ENCODE measurements around the gene SAP30. TPM values are rescaled to one million over a fixed set of nuclear protein-coding genes. Genes with fewer than 3 reads are reported as not detected.

SAP30 gene
- total and polyA plus RNA-seq, 2 experiments from 2014 or later, result 5.3 to 6.1 TPM

DNA sequence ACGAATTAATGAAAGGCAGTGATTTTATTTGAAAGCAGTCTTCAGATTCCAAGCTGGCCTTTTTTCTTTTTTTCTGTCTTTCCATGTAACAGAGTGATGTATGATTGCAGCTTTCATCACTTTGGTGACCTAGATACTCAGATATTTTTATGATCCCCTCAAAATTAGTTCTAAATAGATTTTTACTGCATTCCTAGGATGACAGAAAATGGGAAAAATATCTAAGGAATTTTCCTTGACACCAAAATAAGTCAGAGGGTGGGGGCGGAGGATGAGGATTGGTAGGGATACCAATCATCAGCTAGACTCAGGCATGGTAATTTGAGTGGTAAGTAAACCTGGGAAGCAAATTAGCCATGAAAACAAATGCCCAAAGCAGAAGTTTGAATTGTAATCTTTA, 24.7 kb upstream of the SAP30 start:
- Histone ChIP-seq H3K9me2 (ENCODE audit: insufficient read depth) (no peaks in the 10 kb centered on the region), H3K4me2 (ENCODE audit: unreplicated experiment) (peak overlapping the region; percentile 58), H3K4me1 (ENCODE audit: insufficient read depth) (peaks cover 20% of the 10 kb centered on the region), H3K27me3 (replicated peaks; ENCODE audit: insufficient read depth) (peaks cover 10% of the 10 kb centered on the region; the same call in 1 of the 2 replicates), H2AFZ (no peak overlapping the region), H3F3A (ENCODE audit: insufficient read depth) (peaks cover 17% of the 10 kb centered on the region), H4K20me1 (ENCODE audit: insufficient read depth) (no peaks in the 10 kb centered on the region), H3K4me3 (peak overlapping the region; percentile 30; the same call in 1 of the 2 replicates), H3K27ac (no peak overlapping the region), H3K36me3 (ENCODE audit: low read depth) (no peaks in the 10 kb centered on the region), H3K79me2 (ENCODE audit: insufficient read depth) (no peaks in the 10 kb centered on the region), H3K9ac (no peak overlapping the region), H3K9me3 (ENCODE audit: low read depth) (no peaks in the 10 kb centered on the region)
- TF ChIP-seq EZH2phosphoT487 (IDR thresholded peaks at IDR 0.05; ENCODE audit: insufficient read depth, low read depth), result peak; percentile 79; the same call in 1 of the 2 replicates
- no peak for TF ChIP-seq EZH2 (IDR thresholded peaks at IDR 0.05; ENCODE audit: insufficient read depth, poor library complexity, severe bottlenecking)
- in situ Hi-C loops (cut with MboI), result no loop called here
- peak; percentile 48 for DNase-seq
- 10 to 19% methylated on average over 2 of the region's 2 CpGs for WGBS, 2 experiments (ENCODE audit: low coverage in 1 of 2, low lambda C conversion rate in 2 of 2, missing lambda C conversion rate in 2 of 2)

DNA sequence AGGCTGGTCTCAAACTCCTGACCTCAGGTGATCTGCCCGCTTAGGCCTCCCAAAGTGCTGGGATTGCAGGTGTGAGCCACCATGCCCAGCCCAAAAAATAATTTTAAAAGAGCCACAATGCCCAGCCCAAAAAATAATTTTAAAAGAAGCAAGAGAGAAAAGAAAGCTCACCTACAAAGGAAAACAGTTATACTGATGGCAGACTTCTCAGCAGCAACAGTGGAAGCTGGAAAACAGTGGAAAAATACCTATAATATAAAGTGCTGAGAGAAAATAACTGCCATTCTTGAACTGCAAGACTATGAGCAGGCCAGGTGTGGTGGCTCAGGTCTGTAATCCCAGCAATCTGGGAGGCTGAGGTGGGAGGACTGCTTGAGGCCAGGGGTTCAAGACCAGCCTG, 23.3 kb upstream of the SAP30 start:
- Histone ChIP-seq H3K27ac (no peak overlapping the region), H3K9me3 (ENCODE audit: low read depth) (no peaks in the 10 kb centered on the region), H3K79me2 (ENCODE audit: insufficient read depth) (no peaks in the 10 kb centered on the region), H3K9me2 (ENCODE audit: insufficient read depth) (no peaks in the 10 kb centered on the region), H3K36me3 (ENCODE audit: low read depth) (no peaks in the 10 kb centered on the region), H3K4me3 (no peak overlapping the region), H3F3A (ENCODE audit: insufficient read depth) (peaks cover 17% of the 10 kb centered on the region), H3K9ac (no peak overlapping the region), H2AFZ (no peak overlapping the region), H3K27me3 (replicated peaks; ENCODE audit: insufficient read depth) (peaks cover 10% of the 10 kb centered on the region; the same call in 1 of the 2 replicates), H3K4me1 (ENCODE audit: insufficient read depth) (peaks cover 20% of the 10 kb centered on the region), H3K4me2 (ENCODE audit: unreplicated experiment) (no peak overlapping the region), H4K20me1 (ENCODE audit: insufficient read depth) (no peaks in the 10 kb centered on the region)
- DNase-seq, result no peak
- in situ Hi-C loops (cut with MboI), result no loop called here
- TF ChIP-seq EZH2 (IDR thresholded peaks at IDR 0.05; ENCODE audit: insufficient read depth, poor library complexity, severe bottlenecking) (no peak), EZH2phosphoT487 (IDR thresholded peaks at IDR 0.05; ENCODE audit: insufficient read depth, low read depth) (no peak)
- 85 to 97% methylated on average over 1 of the region's 1 CpG for whole genome bisulfite sequencing, 2 experiments (ENCODE audit: low coverage in 1 of 2, low lambda C conversion rate in 2 of 2, missing lambda C conversion rate in 2 of 2)

DNA sequence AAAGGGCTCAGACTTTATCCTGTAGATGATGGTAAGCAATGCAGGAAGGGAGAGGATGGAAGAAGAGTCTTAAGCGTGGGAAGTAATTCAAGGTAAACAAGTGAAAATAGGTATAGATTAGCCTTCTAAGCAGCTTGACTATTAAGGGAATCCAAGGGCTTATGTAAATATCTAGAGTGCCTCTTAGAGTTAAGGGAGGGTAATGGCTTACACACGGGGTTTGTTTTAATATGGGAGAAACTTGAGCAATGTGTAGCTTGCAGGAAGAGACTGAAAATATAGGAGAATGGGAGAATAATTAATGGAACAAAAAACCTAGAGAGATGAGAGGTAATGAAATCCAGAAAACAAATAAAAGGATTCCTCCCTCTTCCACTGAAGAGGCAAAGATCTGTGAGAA, 12.8 kb upstream of the SAP30 start:
- no peak overlapping the region for H3K4me2 ChIP-seq (ENCODE audit: unreplicated experiment)
- no peaks in the 10 kb centered on the region for H3K9me3 ChIP-seq (ENCODE audit: low read depth)
- H3K9ac ChIP-seq, result no peak overlapping the region
- no peaks in the 10 kb centered on the region for H3K9me2 ChIP-seq (ENCODE audit: insufficient read depth)
- no peaks in the 10 kb centered on the region for H3K4me1 ChIP-seq (ENCODE audit: insufficient read depth)
- H3K27me3 ChIP-seq (replicated peaks; ENCODE audit: insufficient read depth), result no peaks in the 10 kb centered on the region
- DNase-seq, result no peak
- H4K20me1 ChIP-seq (ENCODE audit: insufficient read depth), result no peaks in the 10 kb centered on the region
- TF ChIP-seq EZH2 (IDR thresholded peaks at IDR 0.05; ENCODE audit: insufficient read depth, poor library complexity, severe bottlenecking) (no peak), EZH2phosphoT487 (IDR thresholded peaks at IDR 0.05; ENCODE audit: insufficient read depth, low read depth) (no peak)
- 69 to 72% methylated on average over 2 of the region's 2 CpGs for WGBS, 2 experiments (ENCODE audit: low coverage in 1 of 2, low lambda C conversion rate in 2 of 2, missing lambda C conversion rate in 2 of 2)
- H3K27ac ChIP-seq, result no peak overlapping the region
- no peak overlapping the region for H3K4me3 ChIP-seq
- no peaks in the 10 kb centered on the region for H3F3A ChIP-seq (ENCODE audit: insufficient read depth)
- no peaks in the 10 kb centered on the region for H3K79me2 ChIP-seq (ENCODE audit: insufficient read depth)
- in situ Hi-C loops (cut with MboI), result no loop called here
- no peaks in the 10 kb centered on the region for H3K36me3 ChIP-seq (ENCODE audit: low read depth)
- H2AFZ ChIP-seq, result no peak overlapping the region

GRCh38 chr4:173360587-173361221, 10.1 kb upstream of the SAP30 start:
- Histone ChIP-seq H3K9me2 (ENCODE audit: insufficient read depth) (no peaks in the 10 kb centered on the region), H3K27me3 (replicated peaks; ENCODE audit: insufficient read depth) (no peaks in the 10 kb centered on the region), H3K79me2 (ENCODE audit: insufficient read depth) (no peaks in the 10 kb centered on the region), H4K20me1 (ENCODE audit: insufficient read depth) (no peaks in the 10 kb centered on the region), H3F3A (ENCODE audit: insufficient read depth) (no peaks in the 10 kb centered on the region), H3K4me3 (no peak overlapping the region), H3K9me3 (ENCODE audit: low read depth) (no peaks in the 10 kb centered on the region), H2AFZ (no peak overlapping the region), H3K4me2 (ENCODE audit: unreplicated experiment) (no peak overlapping the region), H3K36me3 (ENCODE audit: low read depth) (no peaks in the 10 kb centered on the region), H3K27ac (no peak overlapping the region), H3K4me1 (ENCODE audit: insufficient read depth) (no peaks in the 10 kb centered on the region), H3K9ac (no peak overlapping the region)
- TF ChIP-seq EZH2 (IDR thresholded peaks at IDR 0.05; ENCODE audit: insufficient read depth, poor library complexity, severe bottlenecking) (no peak), EZH2phosphoT487 (IDR thresholded peaks at IDR 0.05; ENCODE audit: insufficient read depth, low read depth) (no peak)
- in situ Hi-C loops (cut with MboI), result no loop called here
- peak; percentile 52 for DNase-seq
- 65 to 69% methylated on average over 5 of the region's 5 CpGs for WGBS, 2 experiments (ENCODE audit: low coverage in 1 of 2, low lambda C conversion rate in 2 of 2, missing lambda C conversion rate in 2 of 2)
